D721Med (cell line): Measurements from ENCODE around the gene CYP3A4.
"Not testable (repeated sequence)": the region's sequence is repeated elsewhere in the genome, so short reads cannot be mapped to it uniquely, and the experiment has no call there.

Experiments used
- DNase-seq: peaks from one replicate; pipeline ENCODE4 v3.0.0; 2011; ENCODE audit warnings: low spot score; ENCODE audit not compliant: insufficient read length
- FAIRE-seq: peaks from 2 replicates; lab custom pipeline; 2011; peaks lifted over from hg19 to GRCh38; lab: Jason Lieb, UNC
- TF ChIP-seq, protein P1 (sequence below): IDR thresholded peaks from 2 replicates; pipeline ENCODE4 v1.5.1; 2012; ENCODE audit warnings: mild to moderate bottlenecking, control low read depth; ENCODE audit not compliant: insufficient read depth; ENCODE audit errors: missing control alignments

The CYP3A4 gene

DNA sequence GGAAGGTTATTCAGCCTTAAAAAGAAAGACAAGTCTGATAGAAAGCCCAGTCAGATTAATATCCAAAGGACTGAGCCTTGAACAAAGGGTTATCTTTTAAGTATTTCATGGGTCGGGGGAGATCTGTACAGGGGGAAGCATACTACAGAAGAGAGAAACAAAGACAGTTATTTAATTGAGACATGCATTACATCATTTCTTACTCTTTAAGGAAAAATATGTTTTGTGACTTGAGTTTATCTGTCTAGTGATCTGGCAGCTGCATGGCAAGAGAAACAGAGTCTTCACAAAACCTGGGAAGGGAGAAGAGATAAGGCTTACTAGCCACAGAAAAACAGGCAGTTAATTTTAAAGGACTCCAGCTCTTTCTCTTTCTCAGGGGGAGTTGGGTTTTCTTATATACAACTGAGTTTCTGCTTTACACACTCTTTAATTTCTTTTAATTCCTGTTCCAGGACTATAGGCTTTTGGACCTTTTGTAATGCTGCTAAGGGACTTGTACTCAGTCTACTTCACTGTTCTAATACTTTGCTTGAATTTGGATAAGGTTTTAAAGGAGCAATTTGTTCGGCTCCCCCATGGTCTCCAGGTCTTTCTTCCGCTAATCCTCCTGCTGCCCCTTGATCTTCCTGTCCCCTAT is 23.0 kb upstream of the CYP3A4 start:
- DNase-seq, result no peak
- TF ChIP-seq, protein P1, sequence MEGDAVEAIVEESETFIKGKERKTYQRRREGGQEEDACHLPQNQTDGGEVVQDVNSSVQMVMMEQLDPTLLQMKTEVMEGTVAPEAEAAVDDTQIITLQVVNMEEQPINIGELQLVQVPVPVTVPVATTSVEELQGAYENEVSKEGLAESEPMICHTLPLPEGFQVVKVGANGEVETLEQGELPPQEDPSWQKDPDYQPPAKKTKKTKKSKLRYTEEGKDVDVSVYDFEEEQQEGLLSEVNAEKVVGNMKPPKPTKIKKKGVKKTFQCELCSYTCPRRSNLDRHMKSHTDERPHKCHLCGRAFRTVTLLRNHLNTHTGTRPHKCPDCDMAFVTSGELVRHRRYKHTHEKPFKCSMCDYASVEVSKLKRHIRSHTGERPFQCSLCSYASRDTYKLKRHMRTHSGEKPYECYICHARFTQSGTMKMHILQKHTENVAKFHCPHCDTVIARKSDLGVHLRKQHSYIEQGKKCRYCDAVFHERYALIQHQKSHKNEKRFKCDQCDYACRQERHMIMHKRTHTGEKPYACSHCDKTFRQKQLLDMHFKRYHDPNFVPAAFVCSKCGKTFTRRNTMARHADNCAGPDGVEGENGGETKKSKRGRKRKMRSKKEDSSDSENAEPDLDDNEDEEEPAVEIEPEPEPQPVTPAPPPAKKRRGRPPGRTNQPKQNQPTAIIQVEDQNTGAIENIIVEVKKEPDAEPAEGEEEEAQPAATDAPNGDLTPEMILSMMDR, result no peak
- FAIRE-seq, result no peak

DNA sequence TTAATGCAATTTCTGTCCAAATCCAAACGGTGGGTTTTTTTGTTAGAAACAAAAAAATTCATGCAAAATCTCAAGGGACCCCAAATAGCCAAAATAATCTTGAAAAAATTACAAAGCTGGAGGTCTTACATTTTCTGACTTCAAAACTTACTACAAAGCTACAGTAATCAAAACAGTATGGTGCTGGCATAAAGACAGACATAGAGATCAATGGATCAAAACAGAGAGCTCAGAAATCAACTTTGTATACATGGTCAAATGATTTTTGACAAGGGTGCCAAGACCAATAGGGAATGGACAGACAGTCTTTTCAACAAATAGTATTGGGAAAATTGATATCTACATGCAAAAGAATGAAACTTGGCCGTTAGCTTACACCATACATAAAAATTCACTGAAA is 21.7 kb upstream of the CYP3A4 start:
- no peak for DNase-seq
- no peak for FAIRE-seq
- TF ChIP-seq, protein P1, result no peak

DNA sequence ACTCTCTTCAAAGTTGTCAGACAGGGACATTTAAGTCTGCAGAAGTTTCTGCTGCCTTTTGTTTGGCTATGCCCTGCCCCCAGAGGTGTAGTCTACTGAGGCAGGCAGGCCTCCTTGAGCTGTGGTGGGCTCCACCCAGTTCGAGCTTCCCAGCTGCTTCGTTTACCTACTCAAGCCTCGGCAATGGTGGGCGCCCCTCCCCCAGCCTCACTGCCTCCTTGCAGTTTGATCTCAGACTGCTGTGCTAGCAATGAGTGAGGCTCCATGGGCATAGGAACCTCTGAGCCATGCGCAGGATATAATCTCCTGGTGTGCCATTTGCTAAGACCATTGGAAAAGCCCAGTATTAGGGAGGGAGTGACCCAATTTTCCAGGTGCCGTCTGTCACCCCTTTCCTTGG is 19.1 kb upstream of the CYP3A4 start:
- FAIRE-seq, DNase-seq: not testable (repeated sequence)

DNA sequence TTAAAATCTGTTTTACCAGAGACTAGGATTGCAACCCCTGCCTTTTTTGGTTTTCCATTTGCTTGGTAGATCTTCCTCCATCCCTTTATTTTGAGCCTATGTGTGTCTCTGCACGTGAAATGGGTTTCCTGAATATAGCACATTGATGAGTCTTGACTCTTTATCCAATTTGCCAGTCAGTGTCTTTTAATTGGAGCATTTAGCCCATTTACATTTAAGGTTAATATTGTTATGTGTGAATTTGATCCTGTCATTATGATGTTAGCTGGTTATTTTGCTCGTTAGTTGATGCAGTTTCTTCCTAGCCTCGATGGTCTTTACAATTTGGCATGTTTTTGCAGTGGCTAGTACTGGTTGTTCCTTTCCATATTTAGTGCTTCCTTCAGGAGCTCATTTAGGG is 17.4 kb upstream of the CYP3A4 start:
- not testable (repeated sequence) for DNase-seq, FAIRE-seq

DNA sequence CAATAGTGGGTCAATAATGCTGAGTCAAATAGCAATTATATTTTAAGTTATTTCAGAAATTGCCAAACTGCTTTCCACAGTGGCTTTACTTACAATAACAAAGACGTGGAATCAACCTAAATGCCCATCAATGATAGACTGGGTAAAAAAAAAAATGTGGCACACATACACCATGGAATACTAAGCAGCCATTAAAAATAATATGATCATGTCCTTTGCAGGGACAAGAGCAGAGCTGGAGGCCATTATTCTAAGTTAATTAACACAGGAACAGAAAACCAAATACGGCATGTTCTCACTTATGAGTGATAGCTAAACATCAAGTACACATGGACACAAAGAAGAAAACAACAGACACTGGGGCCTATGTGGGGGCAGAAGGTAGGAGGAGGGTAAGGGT is 15.0 kb upstream of the CYP3A4 start:
- no peak for DNase-seq
- TF ChIP-seq, protein P1, result no peak
- no peak for FAIRE-seq

DNA sequence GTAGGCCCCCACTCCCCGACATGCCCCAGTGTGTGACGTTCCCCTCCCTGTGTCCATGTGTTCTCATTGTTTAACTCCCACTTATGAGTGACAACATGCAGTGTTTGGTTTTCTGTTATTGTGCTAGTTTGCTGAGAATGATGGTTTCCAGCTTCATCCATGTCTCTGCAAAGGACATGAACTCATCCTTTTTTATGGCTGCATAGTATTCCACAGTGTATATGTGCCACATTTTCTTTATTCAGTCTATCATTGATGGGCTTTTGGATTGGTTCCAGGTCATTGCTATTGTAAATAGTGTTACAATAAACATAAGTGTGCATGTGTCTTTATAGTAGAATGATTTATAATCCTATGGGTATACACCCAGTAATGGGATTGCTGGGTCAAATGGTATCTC is 11.9 kb upstream of the CYP3A4 start:
- DNase-seq, FAIRE-seq: not testable (repeated sequence)

DNA sequence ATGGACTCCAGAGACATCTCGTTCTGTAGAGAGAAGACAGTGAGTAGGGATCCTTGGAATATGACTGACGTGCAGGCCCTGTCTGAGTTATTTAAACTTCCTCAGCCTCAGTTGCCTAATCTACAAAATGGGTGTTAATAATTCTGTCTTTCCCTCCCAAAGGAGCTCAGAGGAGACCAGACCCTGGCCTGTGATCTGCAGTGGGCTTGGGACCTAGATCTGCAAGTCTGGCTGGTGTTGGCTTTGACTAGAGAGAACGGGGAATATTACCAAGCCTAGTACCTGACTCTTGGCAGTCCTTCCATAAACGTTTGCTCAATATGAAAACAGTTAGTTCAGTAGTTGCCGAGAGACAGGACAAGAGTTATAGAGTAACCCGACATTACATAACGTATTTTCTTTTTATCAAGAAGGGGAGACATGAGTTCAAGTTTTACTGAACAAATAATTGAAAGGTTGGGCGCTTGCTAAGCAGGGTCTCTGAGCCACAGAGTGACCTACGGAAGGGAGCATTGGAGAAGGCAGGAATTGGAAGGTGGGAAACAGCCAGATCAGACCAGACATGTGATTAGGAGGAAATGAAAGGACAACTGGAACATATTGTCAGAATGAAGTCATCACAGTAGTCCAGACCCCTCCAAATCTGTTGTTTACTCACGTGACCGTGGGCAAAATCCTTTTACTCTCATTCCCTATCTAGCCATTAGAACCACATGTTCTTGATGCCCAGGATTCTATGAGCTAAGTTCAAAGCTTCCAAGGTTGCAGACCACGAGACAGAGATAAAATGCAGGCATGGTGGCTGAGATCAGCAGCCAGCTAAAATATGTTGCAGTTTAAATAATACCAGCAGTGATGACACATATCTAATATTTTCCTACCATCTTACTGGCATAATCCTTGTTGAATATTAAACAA is 10.9 kb upstream of the CYP3A4 start:
- no peak for DNase-seq
- TF ChIP-seq, protein P1, result no peak
- no peak for FAIRE-seq

DNA sequence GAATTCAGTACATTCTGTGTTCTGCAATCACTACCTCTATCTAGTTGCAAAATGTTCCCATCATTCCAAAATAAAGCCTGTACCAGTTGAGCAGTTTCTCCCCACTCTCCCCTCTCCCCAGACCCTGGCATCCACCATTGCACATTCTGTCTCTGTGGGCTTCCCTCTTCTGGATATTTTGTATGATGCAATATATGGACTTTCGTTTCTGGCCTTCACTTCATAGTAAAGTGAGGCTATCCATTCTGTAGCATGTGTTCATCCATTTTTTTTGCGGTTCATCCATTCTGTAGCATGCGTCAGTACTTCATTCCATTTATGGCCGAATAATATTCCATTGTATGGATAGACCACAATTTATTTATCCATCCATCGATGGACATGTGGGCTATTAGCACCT is 9.5 kb upstream of the CYP3A4 start:
- no peak for FAIRE-seq
- DNase-seq, result no peak
- TF ChIP-seq, protein P1, result no peak
